OCI-LY7 (cell line): Measurements from ENCODE around the gene DGKB. TPM values are rescaled to one million over a fixed set of nuclear protein-coding genes. Genes with fewer than 3 reads are reported as not detected.

Experiments used
- BruUV-seq: library from RNA; stranded (reverse); fragments of 400-500 nt; replicated peaks from 2 replicates; lab custom pipeline; 2021; lab: Mats Ljungman, UMichigan
- CTCF ChIA-PET: fragments of 300-600 bp; sonication (Branson Sonifier 250); formaldehyde crosslinking; loops from one replicate; lab custom pipeline; 2022; ENCODE audit warnings: antibody characterized with exemption; ENCODE audit not compliant: unreplicated experiment; lab: Charles Lee
- POLR2A ChIA-PET: fragments of 300-600 bp; sonication (Branson Sonifier 250); formaldehyde crosslinking; loops from one replicate; lab custom pipeline; 2022; ENCODE audit warnings: antibody characterized with exemption; lab: Charles Lee
- DNase-seq: peaks from one replicate; pipeline ENCODE4 v3.0.0-alpha.2; 2015; ENCODE audit warnings: low spot score
- H2AFZ ChIP-seq: fragments of 200-600 bp; sonication (generic), shearing (Covaris generic); 2 replicates; pipeline ENCODE4 v1.6.1; 2014; ENCODE audit warnings: mild to moderate bottlenecking, antibody characterized with exemption, low read length, moderate library complexity
- H3K27ac ChIP-seq: fragments of 200-600 bp; sonication (generic); 2 replicates; pipeline ENCODE4 v1.5.1; 2014; ENCODE audit warnings: mixed run types, low read depth, mild to moderate bottlenecking, moderate library complexity, low read length, inconsistent platforms; ENCODE audit not compliant: poor library complexity, severe bottlenecking
- H3K36me3 ChIP-seq: fragments of 200-600 bp; sonication (generic); 2 replicates; pipeline ENCODE4 v1.6.1; 2014; ENCODE audit warnings: mild to moderate bottlenecking, antibody characterized with exemption, low read length, moderate library complexity, mixed read lengths; ENCODE audit not compliant: insufficient read depth
- H3K4me1 ChIP-seq: fragments of 200-600 bp; sonication (generic); 2 replicates; pipeline ENCODE4 v1.5.1; 2014; ENCODE audit warnings: mild to moderate bottlenecking, low read length; ENCODE audit not compliant: insufficient read depth, poor library complexity, severe bottlenecking
- H3K4me2 ChIP-seq: fragments of 200-600 bp; sonication (generic); 2 replicates; pipeline ENCODE4 v1.6.1; 2014; ENCODE audit warnings: mild to moderate bottlenecking, low read length
- H3K4me3 ChIP-seq: fragments of 200-600 bp; sonication (generic); 2 replicates; pipeline ENCODE4 v1.5.1; 2014; ENCODE audit warnings: mild to moderate bottlenecking, low read depth, low read length; ENCODE audit not compliant: poor library complexity, severe bottlenecking
- H3K79me2 ChIP-seq: fragments of 200-600 bp; sonication (generic); 2 replicates; pipeline ENCODE4 v1.6.1; 2016; ENCODE audit warnings: low read depth, mild to moderate bottlenecking, low read length, moderate library complexity, mixed read lengths; ENCODE audit not compliant: insufficient read depth
- H3K9me2 ChIP-seq: fragments of 200-600 bp; sonication (generic); 2 replicates; pipeline ENCODE4 v1.6.1; 2016; ENCODE audit warnings: mild to moderate bottlenecking, low read length, mixed read lengths; ENCODE audit not compliant: insufficient read depth
- H3K9me3 ChIP-seq: fragments of 200-600 bp; sonication (generic); 2 replicates; pipeline ENCODE4 v1.6.1; 2014; ENCODE audit warnings: mild to moderate bottlenecking, mixed run types, low read length, mixed read lengths
- H4K20me1 ChIP-seq: fragments of 200-600 bp; sonication (generic); 2 replicates; pipeline ENCODE4 v1.6.1; 2014; ENCODE audit warnings: mild to moderate bottlenecking, antibody characterized with exemption, low read length, moderate library complexity, mixed read lengths; ENCODE audit not compliant: insufficient read depth
- EZH2phosphoT487 ChIP-seq: fragments of 200-600 bp; sonication (generic); IDR thresholded peaks from 2 replicates; pipeline ENCODE4 v1.6.1; 2018; ENCODE audit warnings: low read depth, borderline replicate concordance, mild to moderate bottlenecking, mixed run types, antibody characterized with exemption, low read length, moderate library complexity, mixed read lengths
- intact Hi-C: fragments of 100-400 bp; cut with micrococcal nuclease; formaldehyde crosslinking; loops from one replicate; pipeline ENCODE4 v1.10.0; 2022; ENCODE audit not compliant: unreplicated experiment
- total RNA-seq, 2 experiments: library from RNA; depleted of rRNA in 1 of 2; stranded (reverse); fragments of >200 nt in 1 of 2; shearing (Covaris generic) in 1 of 2; gene quantifications; 2 replicates each; pipeline ENCODE4 v1.2.3, GENCODE V29; 2014 to 2022
- TF ChIP-seq, protein P1 (sequence below): fragments of 200-600 bp; sonication (generic); conservative IDR thresholded peaks from 2 replicates; pipeline ENCODE4 v1.5.1; 2014; ENCODE audit warnings: mild to moderate bottlenecking, antibody characterized with exemption, low read length, moderate library complexity, mixed read lengths

The DGKB gene
- total RNA-seq, 2 experiments from 2014 or later: not detected

DNA sequence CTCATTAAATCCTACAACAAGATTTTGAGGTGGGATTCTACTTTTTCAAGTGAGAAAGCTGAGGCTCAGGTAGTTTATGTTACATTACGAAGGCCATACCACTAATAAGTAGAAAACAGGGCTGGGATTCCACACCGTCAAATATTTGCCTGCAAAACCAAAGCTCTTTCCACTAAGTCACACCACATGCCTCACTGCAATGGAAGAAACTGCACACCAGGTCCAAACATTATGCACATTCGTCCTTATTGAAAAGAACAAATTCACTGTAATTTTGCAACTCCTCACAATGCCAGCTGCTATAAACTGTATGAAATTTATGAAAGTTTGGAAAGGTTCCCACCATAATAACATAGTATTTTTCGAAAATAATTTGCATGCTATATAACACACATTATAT, 66.5 kb downstream of the DGKB start:
- H3K27ac ChIP-seq: no peak overlapping the region
- intact Hi-C loops: no loop called here
- no peaks in the 10 kb centered on the region for H4K20me1 ChIP-seq
- ChIA-PET CTCF (no interaction called here), POLR2A (interaction anchor here (0.5 kb wide), 1 partner anchor 50 kb away, joined by 3 read pairs; no protein-coding TSS in a partner anchor)
- no peak overlapping the region for H3K4me2 ChIP-seq
- no peaks in the 10 kb centered on the region for H3K9me2 ChIP-seq
- BruUV-seq: no TSS peak
- no peak overlapping the region for H3K4me3 ChIP-seq
- no peak for TF ChIP-seq EZH2phosphoT487
- TF ChIP-seq, protein P1, sequence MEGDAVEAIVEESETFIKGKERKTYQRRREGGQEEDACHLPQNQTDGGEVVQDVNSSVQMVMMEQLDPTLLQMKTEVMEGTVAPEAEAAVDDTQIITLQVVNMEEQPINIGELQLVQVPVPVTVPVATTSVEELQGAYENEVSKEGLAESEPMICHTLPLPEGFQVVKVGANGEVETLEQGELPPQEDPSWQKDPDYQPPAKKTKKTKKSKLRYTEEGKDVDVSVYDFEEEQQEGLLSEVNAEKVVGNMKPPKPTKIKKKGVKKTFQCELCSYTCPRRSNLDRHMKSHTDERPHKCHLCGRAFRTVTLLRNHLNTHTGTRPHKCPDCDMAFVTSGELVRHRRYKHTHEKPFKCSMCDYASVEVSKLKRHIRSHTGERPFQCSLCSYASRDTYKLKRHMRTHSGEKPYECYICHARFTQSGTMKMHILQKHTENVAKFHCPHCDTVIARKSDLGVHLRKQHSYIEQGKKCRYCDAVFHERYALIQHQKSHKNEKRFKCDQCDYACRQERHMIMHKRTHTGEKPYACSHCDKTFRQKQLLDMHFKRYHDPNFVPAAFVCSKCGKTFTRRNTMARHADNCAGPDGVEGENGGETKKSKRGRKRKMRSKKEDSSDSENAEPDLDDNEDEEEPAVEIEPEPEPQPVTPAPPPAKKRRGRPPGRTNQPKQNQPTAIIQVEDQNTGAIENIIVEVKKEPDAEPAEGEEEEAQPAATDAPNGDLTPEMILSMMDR: no peak
- H3K4me1 ChIP-seq: no peaks in the 10 kb centered on the region
- H3K36me3 ChIP-seq: no peaks in the 10 kb centered on the region
- H3K79me2 ChIP-seq: no peaks in the 10 kb centered on the region
- no peak for DNase-seq
- no peaks in the 10 kb centered on the region for H3K9me3 ChIP-seq
- no peak overlapping the region for H2AFZ ChIP-seq

DNA sequence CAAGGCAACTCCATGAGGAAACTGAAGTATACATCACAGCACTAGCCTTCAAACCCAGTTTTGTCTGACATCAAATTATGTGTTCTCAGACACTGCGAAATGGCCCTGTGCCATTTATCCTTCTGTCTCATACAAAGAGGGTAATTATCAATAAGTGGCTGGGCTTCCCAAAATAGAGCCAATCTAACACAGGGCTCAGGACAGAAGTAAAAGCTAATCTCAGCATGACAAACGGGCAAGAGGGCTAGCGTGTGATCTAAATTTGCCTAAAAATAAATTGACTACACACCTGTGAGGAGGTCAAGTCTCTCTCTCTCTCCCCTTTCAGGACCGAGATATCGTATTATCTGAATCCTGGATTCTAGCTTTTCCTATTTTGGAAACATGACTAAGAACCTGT, 67.2 kb downstream of the DGKB start:
- Histone ChIP-seq H4K20me1 (no peaks in the 10 kb centered on the region), H3K36me3 (no peaks in the 10 kb centered on the region), H2AFZ (no peak overlapping the region), H3K27ac (no peak overlapping the region), H3K9me3 (no peaks in the 10 kb centered on the region), H3K4me3 (no peak overlapping the region), H3K9me2 (no peaks in the 10 kb centered on the region), H3K4me1 (no peaks in the 10 kb centered on the region), H3K4me2 (no peak overlapping the region), H3K79me2 (no peaks in the 10 kb centered on the region)
- TF ChIP-seq EZH2phosphoT487: no peak
- TF ChIP-seq, protein P1: no peak
- no TSS peak for BruUV-seq
- CTCF ChIA-PET: no interaction called here
- POLR2A ChIA-PET: no interaction called here
- intact Hi-C loops: no loop called here
- DNase-seq: no peak

DNA sequence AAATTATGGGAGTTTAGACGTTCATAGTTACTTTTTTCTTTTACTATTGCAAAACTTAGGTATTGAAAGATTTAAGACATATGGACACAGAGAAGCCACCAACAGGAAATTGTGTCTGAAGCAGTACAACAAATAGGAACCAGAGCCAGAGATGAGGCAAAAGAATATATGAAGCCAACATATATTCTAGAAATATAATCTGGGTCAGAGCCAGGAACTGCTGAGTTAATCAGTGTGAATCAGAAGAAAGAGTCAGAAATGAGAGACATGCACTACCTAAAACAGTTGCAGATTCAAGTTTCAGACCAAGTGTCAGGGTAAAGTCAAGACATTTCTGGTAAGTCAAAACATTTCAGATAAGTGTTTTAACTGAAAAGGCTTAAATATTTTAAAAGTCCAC, 67.7 kb downstream of the DGKB start:
- H4K20me1 ChIP-seq: no peaks in the 10 kb centered on the region
- CTCF ChIA-PET: no interaction called here
- no peak overlapping the region for H3K27ac ChIP-seq
- H3K9me3 ChIP-seq: no peaks in the 10 kb centered on the region
- H3K4me2 ChIP-seq: no peak overlapping the region
- no peaks in the 10 kb centered on the region for H3K9me2 ChIP-seq
- H3K4me3 ChIP-seq: no peak overlapping the region
- no TSS peak for BruUV-seq
- DNase-seq: no peak
- H3K79me2 ChIP-seq: no peaks in the 10 kb centered on the region
- intact Hi-C loops: no loop called here
- no peak overlapping the region for H2AFZ ChIP-seq
- TF ChIP-seq EZH2phosphoT487: no peak
- TF ChIP-seq, protein P1: no peak
- no peaks in the 10 kb centered on the region for H3K36me3 ChIP-seq
- POLR2A ChIA-PET: no interaction called here
- H3K4me1 ChIP-seq: no peaks in the 10 kb centered on the region
